ENCODE measurements around the gene ANKRD44. TPM values are rescaled to one million over a fixed set of nuclear protein-coding genes. Genes with fewer than 3 reads are reported as not detected.

Gene ANKRD44
- total RNA-seq, 1 donor, result 29.2 TPM

- peak; percentile 40 for DNase-seq (ENCODE audit: low read depth)
- no peak overlapping the region for H3K4me3 ChIP-seq (ENCODE audit: low read depth, low read length)
- no peak for TF ChIP-seq CTCF (IDR thresholded peaks at IDR 0.05; ENCODE audit: insufficient read depth, low read length)
Observed at GRCh38 chr2:197107291-197108269, 203.0 kb downstream of the ANKRD44 start.

- no peak overlapping the region for H3K4me3 ChIP-seq (ENCODE audit: low read depth, low read length)
- DNase-seq (ENCODE audit: low read depth), result no peak
- no peak for TF ChIP-seq CTCF (IDR thresholded peaks at IDR 0.05; ENCODE audit: insufficient read depth, low read length)
Observed at GRCh38 chr2:197103363-197103762, 207.2 kb downstream of the ANKRD44 start.

- no peak for DNase-seq (ENCODE audit: low read depth)
- no peak for TF ChIP-seq CTCF (IDR thresholded peaks at IDR 0.05; ENCODE audit: insufficient read depth, low read length)
- H3K4me3 ChIP-seq (ENCODE audit: low read depth, low read length), result no peak overlapping the region
Observed at GRCh38 chr2:197102231-197102630, 208.3 kb downstream of the ANKRD44 start.

- H3K4me3 ChIP-seq (ENCODE audit: low read depth, low read length), result no peak overlapping the region
- no peak for DNase-seq (ENCODE audit: low read depth)
- no peak for TF ChIP-seq CTCF (IDR thresholded peaks at IDR 0.05; ENCODE audit: insufficient read depth, low read length)
Observed at GRCh38 chr2:197101519-197101918, 209.1 kb downstream of the ANKRD44 start.

- no peak for TF ChIP-seq CTCF (IDR thresholded peaks at IDR 0.05; ENCODE audit: insufficient read depth, low read length)
- no peak overlapping the region for H3K4me3 ChIP-seq (ENCODE audit: low read depth, low read length)
- DNase-seq (ENCODE audit: low read depth), result peak; percentile 96
Observed at GRCh38 chr2:197097578-197098366, 212.8 kb downstream of the ANKRD44 start.

- no peak for DNase-seq (ENCODE audit: low read depth)
- no peak for TF ChIP-seq CTCF (IDR thresholded peaks at IDR 0.05; ENCODE audit: insufficient read depth, low read length)
- H3K4me3 ChIP-seq (ENCODE audit: low read depth, low read length), result no peak overlapping the region
Observed at GRCh38 chr2:197096649-197097048, 213.9 kb downstream of the ANKRD44 start.

Measured in fibroblast of the aortic adventitia (primary cell).